ENCODE results near the gene TOM1.
A peak's percentile ranks its signal among the peaks of the same experiment; 100 is the strongest.

The TOM1 gene

DNA sequence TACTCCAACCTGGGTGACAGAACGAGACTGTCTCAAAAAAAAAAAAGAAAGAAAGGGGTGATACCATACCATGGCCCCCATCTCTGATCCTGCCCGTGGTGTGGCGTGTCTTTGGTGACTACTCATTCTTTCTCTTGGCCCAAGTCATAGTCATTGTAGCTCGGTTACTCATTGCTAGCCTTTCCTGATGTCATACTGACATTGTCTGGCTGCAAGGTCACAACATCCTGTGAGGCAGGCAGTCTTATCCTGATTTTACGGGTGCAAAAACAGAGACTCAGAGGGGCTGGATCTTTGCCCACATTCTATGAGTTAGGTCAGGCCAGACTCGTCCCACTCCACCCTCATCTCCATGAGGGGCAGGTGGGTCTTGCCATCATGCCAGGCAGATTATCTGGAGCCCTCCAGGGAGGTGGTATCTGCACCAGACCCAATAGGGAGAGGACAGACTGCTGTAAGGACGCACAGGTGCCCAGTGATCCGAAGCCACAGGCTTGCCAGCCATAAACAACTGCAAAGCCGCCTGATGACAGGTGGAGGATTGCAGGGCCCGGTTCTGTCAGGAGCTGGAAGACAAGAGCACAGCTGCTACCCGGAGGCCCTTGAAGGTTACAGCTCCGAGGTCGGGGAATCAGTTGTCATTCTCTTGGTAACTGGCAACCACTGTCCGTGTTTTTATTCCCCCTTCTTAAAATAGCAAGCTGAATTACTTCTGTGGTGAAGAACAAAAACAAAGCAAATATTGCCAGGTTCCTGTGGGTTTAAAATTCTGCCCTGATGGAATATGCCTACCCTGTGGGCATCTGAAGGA is 13.8 kb downstream of the TOM1 start:
- no peak for TF ChIP-seq POLR2A (IDR thresholded peaks at IDR 0.05; ENCODE audit: low read depth, low read length)
- DNase-seq (ENCODE audit: insufficient read length, low spot score) (peak; percentile 63), FAIRE-seq (no peak)

DNA sequence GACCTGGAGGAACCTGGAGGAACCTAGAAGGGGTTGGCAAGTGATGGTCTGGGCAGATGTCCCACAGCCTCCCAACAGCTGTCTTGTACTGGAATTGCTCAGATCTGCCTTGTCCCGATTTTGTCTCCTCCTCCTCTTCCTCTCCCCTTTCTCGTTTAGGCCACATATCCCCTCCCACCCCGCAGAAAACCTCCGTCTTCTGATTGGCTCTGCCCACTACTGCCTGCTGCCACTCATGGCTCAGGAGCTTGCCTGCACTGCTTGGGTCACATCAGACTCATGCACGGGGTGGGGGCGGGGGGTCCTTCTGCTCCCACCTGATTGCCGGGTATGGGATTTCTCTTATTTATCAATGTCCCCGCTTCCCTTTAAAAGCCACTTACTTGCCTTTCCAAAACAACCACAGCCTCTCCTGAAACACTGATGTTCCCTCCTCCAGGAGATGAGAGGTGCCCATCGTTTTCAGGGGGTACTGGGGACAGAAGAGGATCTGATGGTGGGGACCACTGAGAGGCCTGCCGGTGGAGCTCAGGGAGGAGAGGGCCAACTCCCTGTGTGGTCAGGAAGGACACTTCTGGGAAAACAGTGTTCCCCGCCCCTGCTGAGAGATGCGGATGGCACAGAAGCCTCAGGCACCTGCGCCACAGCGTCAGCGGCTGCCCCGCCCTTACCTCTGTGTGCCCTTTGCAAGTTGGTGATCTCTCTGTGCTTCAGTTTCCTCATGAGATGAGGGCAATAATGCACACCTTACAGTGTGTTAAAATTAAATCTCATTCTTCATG is 14.7 kb downstream of the TOM1 start:
- no peak for FAIRE-seq
- no peak for TF ChIP-seq POLR2A (IDR thresholded peaks at IDR 0.05; ENCODE audit: low read depth, low read length)

GRCh38 chr22:35315141-35315854 is 15.6 kb downstream of the TOM1 start:
- DNase-seq (ENCODE audit: insufficient read length, low spot score), result no peak
- FAIRE-seq, result no peak
- no peak for TF ChIP-seq POLR2A (IDR thresholded peaks at IDR 0.05; ENCODE audit: low read depth, low read length)

More for the DNA sequence above, 14.7 kb downstream of the TOM1 start:
- DNase-seq (ENCODE audit: insufficient read length, low spot score), result no peak

DNA sequence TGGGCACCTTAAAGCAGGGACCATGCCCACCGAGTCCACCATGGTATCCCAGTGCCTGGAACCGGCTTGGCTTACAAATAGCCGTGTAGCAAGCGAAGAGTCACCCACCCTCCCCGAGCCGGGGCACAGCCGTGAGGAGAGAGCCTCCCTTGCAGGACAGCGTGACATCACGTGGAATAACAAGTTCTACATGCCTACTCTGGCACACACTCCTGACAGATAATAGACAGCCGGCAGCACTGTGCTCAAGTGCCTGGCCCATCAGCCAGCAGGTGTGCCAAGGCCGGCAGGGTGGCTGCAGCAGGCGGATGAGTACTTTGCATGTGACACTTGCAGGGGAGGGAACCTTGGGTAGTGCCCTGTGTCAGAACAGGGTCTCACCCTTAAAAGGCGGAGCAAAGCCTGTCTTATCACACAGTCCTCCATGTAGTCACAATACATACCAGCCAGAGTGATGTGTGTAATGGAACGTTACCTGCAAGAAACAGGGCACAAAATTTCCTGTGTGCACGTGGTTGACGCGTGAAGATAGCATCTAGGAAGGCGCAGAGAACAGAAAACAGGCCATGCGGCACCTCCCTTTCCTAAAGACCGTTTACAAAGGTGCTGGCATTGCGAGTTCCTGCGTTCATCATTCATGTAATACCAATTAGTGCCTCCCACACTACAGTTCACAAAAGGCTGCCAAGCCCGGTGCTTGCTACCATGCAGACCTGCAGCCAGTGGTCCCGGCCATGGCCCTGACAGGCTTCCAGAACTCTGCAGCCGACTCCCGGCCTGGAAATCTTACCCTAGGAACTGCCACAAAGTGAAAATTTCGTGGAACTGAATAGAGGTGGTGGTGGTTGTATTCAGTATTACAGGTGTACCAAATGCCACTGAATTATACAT is 16.4 kb downstream of the TOM1 start:
- no peak for TF ChIP-seq POLR2A (IDR thresholded peaks at IDR 0.05; ENCODE audit: low read depth, low read length)
- no peak for DNase-seq (ENCODE audit: insufficient read length, low spot score)
- no peak for FAIRE-seq

GRCh38 chr22:35316751-35317150 is 17.1 kb downstream of the TOM1 start:
- TF ChIP-seq POLR2A (IDR thresholded peaks at IDR 0.05; ENCODE audit: low read depth, low read length), result no peak
- DNase-seq (ENCODE audit: insufficient read length, low spot score) (no peak), FAIRE-seq (no peak)

DNA sequence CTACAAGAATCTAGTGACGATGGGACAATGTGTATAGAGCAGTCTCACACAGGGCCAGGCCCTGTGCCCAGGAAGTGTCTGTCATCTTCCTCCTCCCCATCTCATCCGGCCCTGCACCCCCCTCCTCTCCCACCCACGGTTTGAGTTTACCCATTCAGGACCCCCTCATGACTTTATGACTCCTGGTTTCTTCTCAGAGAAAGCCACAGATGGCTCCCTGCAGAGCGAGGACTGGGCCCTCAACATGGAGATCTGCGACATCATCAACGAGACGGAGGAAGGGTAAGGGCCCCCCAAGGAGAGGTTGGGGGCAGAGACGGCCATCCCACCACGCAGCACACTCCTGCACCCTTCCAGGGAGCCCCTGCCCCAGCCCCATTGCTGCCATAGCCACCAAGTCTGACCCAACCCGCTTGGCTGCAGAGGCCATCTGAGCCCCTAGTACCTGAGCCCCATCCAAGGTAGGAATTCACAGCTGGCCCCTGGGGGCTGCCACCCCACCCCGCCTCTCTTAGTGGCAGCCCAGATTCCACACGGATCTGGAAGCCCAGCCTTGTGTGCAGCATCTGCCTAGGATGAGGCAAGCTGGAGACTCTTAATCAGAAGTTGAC is 18.1 kb downstream of the TOM1 start:
- no peak for TF ChIP-seq POLR2A (IDR thresholded peaks at IDR 0.05; ENCODE audit: low read depth, low read length)
- FAIRE-seq, result no peak
- no peak for DNase-seq (ENCODE audit: insufficient read length, low spot score)

DNA sequence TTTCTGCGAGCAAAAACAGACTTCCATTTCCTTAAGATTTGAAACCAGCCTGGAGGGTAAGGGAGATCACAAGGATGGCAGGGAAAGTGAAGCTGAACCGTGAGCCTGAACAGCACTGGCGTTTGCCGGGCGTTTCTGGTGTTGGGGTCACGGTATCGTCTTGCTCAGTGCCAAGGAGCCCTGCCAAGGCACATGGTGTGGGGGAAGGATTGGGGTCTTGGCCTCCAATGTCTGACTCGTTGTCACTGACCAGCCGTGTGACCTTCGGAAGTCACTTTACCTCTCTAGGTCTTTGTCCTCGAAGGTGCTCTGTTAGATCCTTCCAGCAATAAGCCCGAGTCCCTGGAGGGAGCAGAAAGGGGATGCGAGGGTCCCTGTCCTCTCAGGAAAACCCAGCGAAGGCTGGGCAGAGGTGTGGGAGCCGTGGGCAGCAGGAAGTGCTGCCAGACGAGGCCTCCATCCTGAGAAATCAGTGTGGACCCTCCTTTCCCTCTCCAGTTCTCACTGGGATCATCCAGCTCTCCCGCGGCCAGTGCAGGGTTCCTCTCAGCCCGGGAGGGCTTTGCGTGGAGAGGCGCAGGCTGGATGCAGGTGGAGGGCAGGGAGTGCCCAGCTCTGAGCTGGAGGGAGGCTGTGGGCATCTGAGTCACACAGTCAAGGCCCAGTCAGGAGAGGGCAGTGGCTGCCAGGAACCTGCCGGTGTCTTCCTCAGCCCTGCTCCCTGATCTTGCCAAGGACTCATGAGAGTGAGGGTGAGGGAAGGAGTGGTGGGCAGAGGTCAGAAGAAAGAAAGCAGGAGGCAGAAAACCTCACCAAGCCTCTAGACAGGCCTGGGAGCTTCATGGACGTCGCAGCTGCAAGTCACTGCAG is 18.9 kb downstream of the TOM1 start:
- no peak for TF ChIP-seq POLR2A (IDR thresholded peaks at IDR 0.05; ENCODE audit: low read depth, low read length)
- FAIRE-seq, result no peak

DNA sequence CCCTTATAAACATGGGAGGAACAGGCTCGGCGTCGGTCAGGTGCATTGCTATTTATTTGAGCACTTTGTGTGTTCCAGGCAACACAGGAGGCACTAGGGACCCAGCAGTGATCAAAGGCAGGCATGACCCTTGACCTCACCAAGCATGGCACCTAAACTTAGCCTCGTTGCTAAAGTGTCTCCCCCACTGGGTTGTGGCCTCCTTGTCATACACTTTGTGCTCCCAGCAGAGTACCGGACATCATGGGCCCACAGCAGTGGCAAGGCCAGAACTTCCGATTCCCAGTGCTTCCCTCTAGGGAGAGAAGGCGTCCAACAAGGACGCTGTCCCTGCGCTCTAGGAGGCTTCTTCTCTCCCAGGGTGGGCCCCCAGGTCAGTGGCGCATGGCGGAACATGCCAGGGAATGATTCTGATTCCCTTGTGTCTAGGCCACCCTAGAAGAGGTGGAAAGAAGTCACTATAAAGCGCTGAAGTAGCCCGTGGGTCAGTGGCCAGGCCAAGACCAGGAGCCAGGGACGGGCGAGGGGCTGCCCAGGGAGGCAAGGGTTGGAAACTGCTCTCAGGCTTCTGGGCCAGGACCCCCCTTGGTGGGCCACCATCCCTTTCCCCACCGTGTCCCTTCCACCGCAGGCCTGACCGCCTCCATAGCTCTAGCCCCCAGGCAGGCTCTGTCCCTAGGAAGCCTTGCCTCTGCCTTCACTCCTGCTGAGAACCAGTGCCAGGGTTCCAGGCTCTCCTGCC is 19.7 kb downstream of the TOM1 start:
- DNase-seq (ENCODE audit: insufficient read length, low spot score) (no peak), FAIRE-seq (no peak)
- TF ChIP-seq POLR2A (IDR thresholded peaks at IDR 0.05; ENCODE audit: low read depth, low read length), result no peak

More for the DNA sequence above, 18.9 kb downstream of the TOM1 start:
- no peak for DNase-seq (ENCODE audit: insufficient read length, low spot score)

DNA sequence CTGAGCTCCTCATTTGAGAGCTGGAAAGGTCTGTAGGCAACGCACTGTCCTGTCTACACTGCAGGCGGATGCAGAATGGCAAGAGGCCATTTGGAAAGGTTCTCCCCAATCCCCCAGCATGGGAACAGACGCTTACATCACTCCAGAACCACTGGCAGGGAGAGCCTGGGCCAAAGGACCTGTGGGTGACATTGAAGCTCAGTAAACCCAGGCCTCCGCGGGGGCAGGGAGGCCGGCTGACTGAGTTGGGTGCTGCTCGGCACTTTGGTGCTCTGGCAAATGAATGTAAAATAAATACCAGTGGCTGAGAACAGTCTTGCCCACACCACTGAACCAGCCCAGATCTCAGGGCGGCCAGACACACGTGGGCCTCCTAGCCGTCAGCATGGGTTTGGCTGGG is 22.4 kb downstream of the TOM1 start:
- TF ChIP-seq POLR2A (IDR thresholded peaks at IDR 0.05; ENCODE audit: low read depth, low read length), result no peak
- FAIRE-seq (no peak), DNase-seq (ENCODE audit: insufficient read length, low spot score) (no peak)

- no peak for TF ChIP-seq POLR2A (IDR thresholded peaks at IDR 0.05; ENCODE audit: low read depth, low read length)
- DNase-seq (ENCODE audit: insufficient read length, low spot score) (no peak), FAIRE-seq (no peak)
Measured at GRCh38 chr22:35322893-35323292, 23.2 kb downstream of the TOM1 start.

GRCh38 chr22:35323305-35323704 is 23.6 kb downstream of the TOM1 start:
- no peak for FAIRE-seq
- TF ChIP-seq POLR2A (IDR thresholded peaks at IDR 0.05; ENCODE audit: low read depth, low read length), result no peak

More at GRCh38 chr22:35323305-35323704, 23.6 kb downstream of the TOM1 start:
- no peak for DNase-seq (ENCODE audit: insufficient read length, low spot score)

Measured in H54 (cell line).